Activated CD4-positive, alpha-beta memory T cell treated with anti-CD3 and anti-CD28 coated beads for 36 hours (primary cell): ENCODE results near the gene HDAC9. TPM values are rescaled to one million over a fixed set of nuclear protein-coding genes. Genes with fewer than 3 reads are reported as not detected.
A peak's percentile ranks its signal among the peaks of the same experiment; 100 is the strongest.

Source experiments
- CTCF ChIA-PET: fragments of 350-600 bp; sonication (Branson Sonifier 250); formaldehyde crosslinking; loops from one replicate; lab custom pipeline; 2021; ENCODE audit warnings: antibody characterized with exemption, inconsistent platforms; lab: Charles Lee
- POLR2A ChIA-PET: fragments of 350-600 bp; sonication (Branson Sonifier 250); formaldehyde crosslinking; loops from one replicate; lab custom pipeline; 2021; ENCODE audit warnings: antibody characterized with exemption; lab: Charles Lee
- DNase-seq: peaks from one replicate; pipeline ENCODE4 v3.0.0-alpha.2; 2020
- H3K27ac Mint-ChIP-seq: one replicate; pipeline ENCODE4 v1.8.0; 2021; ENCODE audit warnings: mixed read lengths
- H3K27me3 Mint-ChIP-seq: one replicate; pipeline ENCODE4 v1.8.0; 2021; ENCODE audit warnings: mixed read lengths
- H3K36me3 Mint-ChIP-seq: one replicate; pipeline ENCODE4 v1.8.0; 2021; ENCODE audit warnings: mixed read lengths
- H3K4me1 Mint-ChIP-seq: one replicate; pipeline ENCODE4 v1.8.0; 2021; ENCODE audit warnings: low read depth, mixed read lengths
- H3K4me3 Mint-ChIP-seq: one replicate; pipeline ENCODE4 v1.8.0; 2021; ENCODE audit warnings: mild to moderate bottlenecking, mixed read lengths
- H3K9me3 Mint-ChIP-seq: one replicate; pipeline ENCODE4 v1.8.0; 2021; ENCODE audit warnings: mixed read lengths
- intact Hi-C: fragments of 100-400 bp; cut with micrococcal nuclease; formaldehyde crosslinking; loops from one replicate; pipeline ENCODE4 v1.15.1; 2023
- total RNA-seq, 2 experiments: library from RNA; stranded (reverse); gene quantifications; one replicate each; pipeline ENCODE4 v1.2.3, GENCODE V29; 2021

HDAC9 gene
- total RNA-seq, 2 experiments from 2014 or later, result 1.0 to 1.1 TPM

- DNase-seq, result no peak
- POLR2A ChIA-PET, result no interaction called here
- Mint-ChIP-seq H3K4me1 (no peaks in the 10 kb centered on the region), H3K27me3 (no peaks in the 10 kb centered on the region), H3K9me3 (no peaks in the 10 kb centered on the region), H3K27ac (no peak overlapping the region), H3K4me3 (no peak overlapping the region), H3K36me3 (no peaks in the 10 kb centered on the region)
- CTCF ChIA-PET, result interaction anchor here (1.0 kb wide), 1 partner anchor 72 kb away, joined by 3 read pairs; no protein-coding TSS in a partner anchor
- intact Hi-C loops, result no loop called here
Observed at GRCh38 chr7:18593602-18594279, 98.2 kb downstream of the HDAC9 start.

- no peak overlapping the region for H3K4me3 Mint-ChIP-seq
- H3K36me3 Mint-ChIP-seq, result no peaks in the 10 kb centered on the region
- intact Hi-C loops, result no loop called here
- H3K27me3 Mint-ChIP-seq, result no peaks in the 10 kb centered on the region
- no peak overlapping the region for H3K27ac Mint-ChIP-seq
- H3K4me1 Mint-ChIP-seq, result no peaks in the 10 kb centered on the region
- no peak for DNase-seq
- POLR2A ChIA-PET, result no interaction called here
- peaks cover 15% of the 10 kb centered on the region for H3K9me3 Mint-ChIP-seq
- CTCF ChIA-PET, result no interaction called here
Observed at GRCh38 chr7:18597754-18598153, 102.2 kb downstream of the HDAC9 start.

GRCh38 chr7:18607025-18607424 lies 111.5 kb downstream of the HDAC9 start:
- Mint-ChIP-seq H3K4me1 (no peaks in the 10 kb centered on the region), H3K4me3 (no peak overlapping the region), H3K36me3 (peaks cover 2% of the 10 kb centered on the region), H3K27ac (no peak overlapping the region), H3K27me3 (no peaks in the 10 kb centered on the region), H3K9me3 (peaks cover 20% of the 10 kb centered on the region)
- POLR2A ChIA-PET, result no interaction called here
- DNase-seq, result no peak
- intact Hi-C loops, result no loop called here
- CTCF ChIA-PET, result no interaction called here

- Mint-ChIP-seq H3K4me3 (no peak overlapping the region), H3K27ac (no peak overlapping the region), H3K9me3 (peaks cover 2% of the 10 kb centered on the region), H3K4me1 (no peaks in the 10 kb centered on the region), H3K27me3 (no peaks in the 10 kb centered on the region), H3K36me3 (no peaks in the 10 kb centered on the region)
- DNase-seq, result no peak
- ChIA-PET CTCF (no interaction called here), POLR2A (no interaction called here)
- intact Hi-C loops, result no loop called here
Observed at GRCh38 chr7:18610331-18610948, 114.9 kb downstream of the HDAC9 start.

- CTCF ChIA-PET, result no interaction called here
- no peaks in the 10 kb centered on the region for H3K4me1 Mint-ChIP-seq
Observed at GRCh38 chr7:18614841-18615240, 119.3 kb downstream of the HDAC9 start.

GRCh38 chr7:18619311-18619710 lies 123.8 kb downstream of the HDAC9 start:
- ChIA-PET CTCF (no interaction called here), POLR2A (no interaction called here)
- intact Hi-C loops, result no loop called here
- Mint-ChIP-seq H3K4me1 (no peaks in the 10 kb centered on the region), H3K36me3 (no peaks in the 10 kb centered on the region), H3K27me3 (no peaks in the 10 kb centered on the region), H3K4me3 (no peak overlapping the region), H3K9me3 (no peaks in the 10 kb centered on the region), H3K27ac (no peak overlapping the region)
- DNase-seq, result no peak

More at GRCh38 chr7:18614841-18615240, 119.3 kb downstream of the HDAC9 start:
- no peak overlapping the region for H3K4me3 Mint-ChIP-seq
- H3K36me3 Mint-ChIP-seq, result no peaks in the 10 kb centered on the region
- no peak overlapping the region for H3K27ac Mint-ChIP-seq
- intact Hi-C loops, result no loop called here
- DNase-seq, result no peak
- H3K9me3 Mint-ChIP-seq, result no peaks in the 10 kb centered on the region
- no peaks in the 10 kb centered on the region for H3K27me3 Mint-ChIP-seq
- POLR2A ChIA-PET, result no interaction called here

GRCh38 chr7:18623389-18623788 lies 127.8 kb downstream of the HDAC9 start:
- no peak for DNase-seq
- H3K4me3 Mint-ChIP-seq, result no peak overlapping the region
- no peaks in the 10 kb centered on the region for H3K36me3 Mint-ChIP-seq
- no peaks in the 10 kb centered on the region for H3K4me1 Mint-ChIP-seq
- intact Hi-C loops, result no loop called here
- POLR2A ChIA-PET, result no interaction called here
- H3K27me3 Mint-ChIP-seq, result no peaks in the 10 kb centered on the region
- CTCF ChIA-PET, result no interaction called here
- H3K27ac Mint-ChIP-seq, result no peak overlapping the region
- H3K9me3 Mint-ChIP-seq, result peaks cover 2% of the 10 kb centered on the region

GRCh38 chr7:18624459-18624858 lies 128.9 kb downstream of the HDAC9 start:
- H3K27me3 Mint-ChIP-seq, result no peaks in the 10 kb centered on the region
- H3K9me3 Mint-ChIP-seq, result peaks cover 2% of the 10 kb centered on the region
- DNase-seq, result no peak
- H3K27ac Mint-ChIP-seq, result no peak overlapping the region
- CTCF ChIA-PET, result no interaction called here
- H3K36me3 Mint-ChIP-seq, result no peaks in the 10 kb centered on the region
- POLR2A ChIA-PET, result no interaction called here
- no peaks in the 10 kb centered on the region for H3K4me1 Mint-ChIP-seq
- no peak overlapping the region for H3K4me3 Mint-ChIP-seq
- intact Hi-C loops, result no loop called here

- Mint-ChIP-seq H3K9me3 (peaks cover 2% of the 10 kb centered on the region), H3K4me3 (no peak overlapping the region), H3K27me3 (no peaks in the 10 kb centered on the region), H3K36me3 (no peaks in the 10 kb centered on the region), H3K4me1 (no peaks in the 10 kb centered on the region), H3K27ac (no peak overlapping the region)
- DNase-seq, result no peak
- ChIA-PET CTCF (interaction anchor here (0.9 kb wide), 1 partner anchor 40 kb away, joined by 3 read pairs; no protein-coding TSS in a partner anchor), POLR2A (no interaction called here)
- intact Hi-C loops, result no loop called here
Observed at GRCh38 chr7:18626086-18626485, 130.5 kb downstream of the HDAC9 start.

GRCh38 chr7:18626717-18627116 lies 131.2 kb downstream of the HDAC9 start:
- POLR2A ChIA-PET, result no interaction called here
- Mint-ChIP-seq H3K4me1 (no peaks in the 10 kb centered on the region), H3K27ac (no peak overlapping the region), H3K4me3 (no peak overlapping the region), H3K36me3 (no peaks in the 10 kb centered on the region), H3K27me3 (no peaks in the 10 kb centered on the region), H3K9me3 (peaks cover 2% of the 10 kb centered on the region)
- CTCF ChIA-PET, result interaction anchor here (0.9 kb wide), 1 partner anchor 39 kb away, joined by 3 read pairs; no protein-coding TSS in a partner anchor
- DNase-seq, result no peak
- intact Hi-C loops, result no loop called here

GRCh38 chr7:18637516-18637915 lies 142.0 kb downstream of the HDAC9 start:
- Mint-ChIP-seq H3K4me1 (no peaks in the 10 kb centered on the region), H3K27me3 (no peaks in the 10 kb centered on the region), H3K27ac (no peak overlapping the region), H3K36me3 (no peaks in the 10 kb centered on the region), H3K9me3 (no peaks in the 10 kb centered on the region), H3K4me3 (no peak overlapping the region)
- ChIA-PET CTCF (no interaction called here), POLR2A (no interaction called here)
- intact Hi-C loops, result no loop called here
- no peak for DNase-seq

- no peaks in the 10 kb centered on the region for H3K4me1 Mint-ChIP-seq
- DNase-seq, result peak; percentile 17
- no peak overlapping the region for H3K4me3 Mint-ChIP-seq
- H3K9me3 Mint-ChIP-seq, result no peaks in the 10 kb centered on the region
- peak overlapping the region; percentile 69 for H3K27ac Mint-ChIP-seq
- intact Hi-C loops, result loop anchor here (1.0 kb wide), 1 partner anchor 10 kb away; no protein-coding TSS in a partner anchor
- POLR2A ChIA-PET, result interaction anchor here (2.0 kb wide), 1 partner anchor 221 kb away, joined by 4 read pairs; no protein-coding TSS in a partner anchor
- H3K36me3 Mint-ChIP-seq, result no peaks in the 10 kb centered on the region
- CTCF ChIA-PET, result no interaction called here
- H3K27me3 Mint-ChIP-seq, result no peaks in the 10 kb centered on the region
Observed at GRCh38 chr7:18638594-18639452, 143.3 kb downstream of the HDAC9 start.
